22Rv1 (cell line): ENCODE results near the gene IL17A.

Source experiments
- H3K27ac ChIP-seq: fragments of 450-650 bp; 2 replicates; pipeline ENCODE4 v1.5.1; 2017
- CTCF ChIP-seq: fragments of 450-650 bp; IDR thresholded peaks from 2 replicates; pipeline ENCODE4 v1.5.1; 2017; ENCODE audit warnings: mild to moderate bottlenecking
- ZFX ChIP-seq: fragments of 450-650 bp; IDR thresholded peaks from 2 replicates; pipeline ENCODE4 v1.6.1; 2017; ENCODE audit warnings: antibody characterized with exemption, borderline replicate concordance

Gene IL17A

GRCh38 chr6:52155791-52156576, 30.2 kb upstream of the IL17A start:
- TF ChIP-seq ZFX (no peak), CTCF (no peak)
- no peak overlapping the region for H3K27ac ChIP-seq

DNA sequence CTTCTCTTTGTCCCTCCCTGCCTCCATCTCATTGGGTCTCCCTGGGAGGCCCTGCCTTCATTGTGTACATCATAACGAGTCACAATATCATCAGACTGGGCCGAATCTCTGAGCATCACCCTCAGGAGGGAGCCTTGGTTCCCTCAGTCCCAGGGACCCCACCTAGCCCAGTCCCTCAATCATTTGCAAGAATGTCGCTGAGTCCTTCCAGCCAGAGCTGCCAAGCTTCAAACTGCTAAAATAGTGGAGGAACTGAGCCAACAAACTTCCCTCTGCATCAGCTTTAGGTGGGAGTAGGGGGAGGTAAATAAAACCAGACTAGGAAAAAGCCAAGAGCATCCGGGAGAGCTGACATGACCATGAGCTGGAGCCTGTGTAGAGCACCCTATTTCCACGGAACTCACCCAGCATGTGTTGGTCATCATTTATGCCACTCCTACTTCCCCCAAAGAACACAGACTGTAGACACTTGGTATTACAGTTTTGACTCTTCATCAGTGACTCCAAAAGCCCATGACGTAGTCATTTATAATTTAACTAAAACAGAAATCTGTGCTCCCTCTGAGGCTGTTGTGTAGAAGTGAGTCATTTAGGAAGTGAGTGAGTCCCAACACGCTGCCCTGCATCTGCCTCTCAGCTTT, 28.8 kb upstream of the IL17A start:
- no peak overlapping the region for H3K27ac ChIP-seq
- TF ChIP-seq ZFX, result no peak
- TF ChIP-seq CTCF, result no peak

DNA sequence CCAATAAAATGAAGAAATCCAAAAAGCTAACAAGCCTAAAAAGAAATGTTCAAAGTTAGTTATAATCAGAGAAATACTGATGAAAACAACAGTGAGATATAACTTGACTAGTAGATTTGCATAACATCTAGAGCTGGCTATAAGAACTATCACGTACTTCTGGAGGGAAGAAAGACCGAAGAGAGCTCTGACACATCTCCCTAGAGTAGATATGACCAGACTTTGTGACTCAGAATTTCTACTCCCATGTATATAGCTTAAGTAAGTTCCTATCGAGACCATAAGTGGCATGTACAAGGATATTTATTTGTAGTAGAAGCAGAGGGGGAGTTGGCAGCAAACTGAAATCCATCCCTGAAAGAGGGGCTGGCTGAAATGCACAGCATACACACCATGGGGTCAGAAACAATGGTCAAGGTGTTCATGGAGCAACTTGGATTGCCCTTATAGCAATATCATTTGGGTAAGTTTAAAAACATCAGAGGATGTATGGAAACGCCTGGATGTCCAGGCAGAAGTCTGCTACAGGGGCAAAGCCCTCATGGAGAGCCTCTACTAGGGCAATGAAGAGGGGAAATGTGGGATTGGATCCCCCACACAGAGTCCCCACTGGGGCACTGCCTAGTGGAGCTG, 25.6 kb upstream of the IL17A start:
- TF ChIP-seq ZFX, result no peak
- no peak for TF ChIP-seq CTCF
- no peak overlapping the region for H3K27ac ChIP-seq

DNA sequence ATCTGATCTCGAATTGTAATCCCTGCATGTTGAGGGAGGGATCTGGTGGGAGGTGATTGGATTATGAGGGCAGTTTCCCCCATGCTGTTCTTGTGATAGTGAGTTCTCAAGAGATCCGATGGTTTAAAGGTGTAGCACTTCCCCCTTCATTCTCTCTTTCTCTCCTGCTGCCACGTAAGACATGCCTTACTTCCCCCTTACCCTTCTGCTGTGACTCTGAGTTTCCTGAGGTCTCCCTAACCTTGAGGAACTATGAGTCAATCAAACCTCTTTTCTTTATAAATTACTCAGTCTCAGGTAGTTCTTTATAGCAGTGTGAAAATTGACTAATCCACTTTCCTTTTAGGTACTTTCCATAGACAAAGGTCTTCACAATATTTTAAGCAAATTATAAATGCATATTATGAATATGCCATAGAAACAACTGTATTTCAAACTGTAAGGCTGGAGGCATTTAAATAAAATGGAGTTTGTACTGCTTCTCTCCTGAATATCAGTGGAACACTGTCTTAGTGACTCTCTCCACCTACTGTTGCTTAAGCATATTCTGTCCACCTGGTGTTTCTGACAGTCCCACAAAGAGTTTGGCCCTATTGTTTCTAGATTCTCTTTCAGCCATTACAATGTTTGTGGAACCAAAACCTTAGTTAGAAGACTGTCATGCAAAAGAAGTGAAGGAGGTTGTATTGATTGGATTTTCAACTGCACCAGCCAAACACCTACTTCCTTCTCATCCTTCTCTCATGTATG, 24.3 kb upstream of the IL17A start:
- H3K27ac ChIP-seq, result no peak overlapping the region
- TF ChIP-seq CTCF (no peak), ZFX (no peak)

DNA sequence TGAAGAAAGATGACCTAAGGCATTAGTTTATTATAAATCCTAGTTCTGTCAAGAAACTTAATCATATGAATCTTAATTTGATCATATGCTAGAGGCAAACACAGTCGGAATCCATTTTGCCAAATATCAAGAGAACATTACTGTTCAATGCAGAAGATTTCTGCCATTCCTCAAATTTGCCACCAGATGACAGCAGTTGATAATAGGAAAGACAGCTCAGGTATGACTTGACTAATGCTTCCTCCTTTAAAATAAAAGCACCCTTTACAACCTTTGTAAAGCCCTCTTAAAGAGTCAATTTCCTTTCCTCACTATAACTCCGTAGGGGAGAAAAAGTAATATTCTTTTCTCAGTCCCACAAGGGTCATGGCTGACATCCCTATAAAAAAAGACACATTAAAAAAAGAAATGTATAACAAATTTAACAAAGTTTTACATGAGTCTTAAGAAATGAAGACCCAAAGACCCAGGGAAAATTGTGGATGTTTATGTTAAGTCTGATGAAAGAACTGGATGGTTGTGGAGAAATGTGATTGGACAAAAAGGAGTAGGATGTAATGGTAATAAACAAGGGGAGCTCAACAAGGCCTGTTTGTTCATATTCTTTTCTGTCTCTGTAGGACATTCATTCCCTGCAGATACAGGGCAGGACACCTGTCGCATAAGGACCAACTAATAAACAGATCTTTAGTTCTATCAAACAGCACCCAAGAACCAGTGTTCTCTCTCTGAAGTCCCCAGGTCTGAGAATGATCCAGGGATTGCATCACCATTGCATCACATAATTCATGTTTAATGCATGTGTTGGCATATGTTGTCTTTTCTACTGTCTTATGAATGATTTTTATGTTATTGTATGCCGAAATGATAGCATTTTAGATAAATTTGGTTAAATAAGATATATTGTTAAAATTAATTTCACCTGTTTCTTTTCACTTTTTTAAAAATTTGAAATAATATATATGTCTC, 23.0 kb upstream of the IL17A start:
- no peak overlapping the region for H3K27ac ChIP-seq

More for the DNA sequence above, 23.0 kb upstream of the IL17A start:
- TF ChIP-seq ZFX (no peak), CTCF (peak; percentile 81)
